GM19043 (cell line): ENCODE measurements around the gene RBM43.
"Not testable (repeated sequence)": the region's sequence is repeated elsewhere in the genome, so short reads cannot be mapped to it uniquely, and the experiment has no call there.

Source experiments
- ATAC-seq: cut with Tn5 transposase; IDR thresholded peaks from one replicate; pipeline ENCODE4 v1.9.1; 2021; ENCODE audit warnings: low read depth; ENCODE audit not compliant: unreplicated experiment

Gene RBM43

DNA sequence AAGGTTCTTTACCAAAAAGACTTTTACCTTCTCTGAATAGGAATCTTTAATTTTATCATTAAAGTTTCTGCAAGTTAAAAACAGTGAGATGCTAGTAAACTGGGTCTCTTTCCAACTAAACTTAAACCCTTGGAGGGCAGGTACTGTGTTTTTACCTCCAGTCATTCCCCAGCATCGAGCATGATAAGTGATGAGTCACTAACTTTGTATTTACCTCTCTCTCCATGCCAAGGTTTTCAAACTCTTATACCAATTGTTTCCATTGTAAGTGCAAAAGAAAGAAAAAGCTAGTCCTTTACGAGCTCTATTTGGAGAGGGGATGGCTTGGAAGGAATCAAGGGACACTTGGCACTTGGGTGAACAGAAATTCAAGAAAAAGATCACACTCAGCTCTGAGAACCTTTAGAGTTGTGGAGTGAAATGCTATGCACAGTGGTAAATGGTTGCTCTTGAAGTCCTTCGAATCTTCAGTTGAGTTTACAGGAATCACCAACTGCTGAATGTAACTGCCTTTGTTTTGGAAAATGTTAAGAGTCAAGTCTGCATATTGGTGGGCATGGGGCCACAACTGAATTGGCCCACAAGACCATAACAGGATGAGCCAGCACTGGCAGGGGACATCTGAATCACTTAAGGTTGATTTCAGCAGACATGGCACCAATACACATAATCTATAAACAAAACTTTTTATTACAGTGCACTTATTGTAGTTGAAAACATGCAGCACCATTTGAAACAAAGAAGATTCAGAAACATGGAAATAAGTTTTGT, 8.3 kb upstream of the RBM43 start:
- no peak for ATAC-seq

DNA sequence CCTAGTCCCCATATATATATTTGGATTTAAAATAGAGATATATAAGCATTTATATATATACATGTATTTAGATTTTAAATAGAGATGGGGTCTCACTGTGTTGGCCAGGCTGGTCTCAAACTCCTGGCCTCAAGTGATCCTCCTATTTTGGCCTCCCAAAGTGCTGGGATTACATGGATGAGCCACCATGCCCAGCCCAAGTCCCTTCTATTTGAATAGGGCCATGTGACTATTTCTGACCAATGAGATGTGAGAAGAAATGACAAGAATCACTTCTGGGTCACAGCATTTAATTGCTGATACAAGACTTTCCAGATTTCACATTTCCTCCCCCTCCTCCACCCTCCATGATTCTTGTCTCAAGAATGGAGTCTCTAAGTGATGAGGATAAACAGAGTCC, 6.4 kb upstream of the RBM43 start:
- ATAC-seq = no peak

DNA sequence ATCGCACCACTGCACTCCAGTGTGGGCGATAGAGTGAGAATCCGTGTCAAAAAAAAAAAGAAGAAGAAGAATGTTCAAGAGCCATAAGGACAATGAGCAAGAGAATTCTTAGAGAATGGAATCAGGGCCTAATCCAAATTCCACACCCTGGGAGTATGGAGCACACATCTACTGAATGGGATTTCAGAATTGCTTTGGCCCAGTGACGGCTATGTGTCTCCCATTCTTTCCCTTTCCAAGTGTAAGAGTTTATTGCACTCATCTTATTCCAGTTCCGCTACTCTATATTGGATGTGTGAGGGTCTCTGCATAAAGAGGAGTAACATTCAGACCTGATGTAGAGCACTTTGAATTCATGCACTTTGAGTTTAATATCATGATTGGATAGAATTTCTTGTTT, 5.9 kb upstream of the RBM43 start:
- ATAC-seq = no peak

DNA sequence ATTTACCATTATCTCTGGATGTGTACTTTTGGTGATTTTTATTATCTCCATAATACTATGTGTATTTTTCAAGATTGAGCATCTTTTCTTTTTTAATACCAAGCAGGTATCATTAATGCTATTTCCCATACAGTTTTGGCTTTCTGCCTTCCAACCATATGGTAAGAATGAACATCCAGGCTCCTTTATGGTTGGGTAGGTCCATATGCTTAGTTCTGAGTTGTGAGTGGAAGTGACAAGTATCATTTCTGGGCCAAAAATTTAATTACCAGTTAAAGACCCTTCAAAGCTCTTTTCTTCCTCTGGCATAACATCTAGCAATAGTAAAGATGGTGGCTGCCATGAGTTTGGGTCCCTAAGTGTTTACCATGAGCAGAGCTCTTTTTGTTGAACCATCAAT, 4.3 kb upstream of the RBM43 start:
- no peak for ATAC-seq

DNA sequence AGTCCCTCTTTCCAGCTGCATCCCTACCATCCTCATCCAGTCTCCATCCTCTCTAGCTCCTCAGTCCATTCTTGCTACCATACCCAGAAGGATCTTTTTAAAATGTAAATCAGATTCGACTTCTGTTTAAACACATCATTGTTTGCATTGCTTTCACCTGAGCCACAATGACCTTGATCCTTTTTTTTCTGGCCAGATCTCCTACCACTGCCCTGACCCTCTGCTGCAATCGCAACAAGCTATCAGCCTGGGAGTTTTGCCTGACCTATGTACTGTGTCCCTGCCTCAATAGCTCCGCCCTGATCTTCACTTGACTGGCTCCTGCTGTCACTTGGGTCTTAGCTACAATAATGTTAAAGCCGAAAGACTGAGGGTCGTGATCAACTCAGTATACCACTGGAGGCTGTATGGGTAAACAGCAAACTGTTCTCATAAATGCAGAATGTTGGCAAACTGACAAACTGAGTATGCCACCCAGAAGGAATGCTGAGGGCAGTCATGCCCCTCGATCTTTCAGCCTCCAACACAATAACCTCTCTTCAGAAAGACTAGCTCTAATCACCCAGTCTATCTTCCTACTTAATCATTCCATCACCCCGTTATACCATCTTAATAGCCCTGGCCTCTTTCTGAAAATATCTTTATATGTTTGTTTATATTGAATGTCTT, 2.6 kb upstream of the RBM43 start:
- no peak for ATAC-seq

DNA sequence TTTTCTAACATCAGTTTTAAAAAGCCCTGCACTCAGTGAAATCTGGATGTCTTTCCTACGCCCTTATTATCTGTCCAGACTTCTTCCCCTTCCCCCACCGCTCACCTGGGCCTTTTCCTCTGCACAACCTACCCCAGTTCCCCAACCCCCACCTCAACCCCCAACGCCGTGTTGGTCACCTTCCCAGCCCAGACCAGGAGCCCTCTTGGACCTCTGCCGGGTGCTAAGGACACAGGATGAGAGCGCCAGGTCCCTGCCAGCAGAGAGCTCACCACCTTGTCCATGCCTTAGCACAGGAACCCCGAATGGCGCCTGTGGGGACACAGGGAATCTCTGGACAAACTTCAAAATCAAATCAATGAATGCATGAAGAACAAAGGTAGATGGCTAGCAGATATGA, 966 bp upstream of the RBM43 start:
- ATAC-seq = no peak

DNA sequence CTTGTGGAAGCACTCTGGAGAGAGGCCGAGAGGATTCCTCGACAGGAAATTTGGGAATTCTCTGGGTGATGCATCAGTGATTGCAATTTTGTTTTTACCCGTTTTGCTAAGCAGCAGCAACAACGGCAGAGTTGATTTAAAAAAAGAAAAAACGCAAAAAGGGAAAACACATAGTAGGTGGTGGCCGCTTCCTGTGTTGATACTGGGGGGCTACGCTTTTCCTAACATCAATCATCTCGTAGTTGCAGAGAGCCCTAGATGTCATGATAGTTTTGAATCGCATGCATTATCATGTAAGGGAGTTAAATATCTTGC, 271 bp upstream of the RBM43 start:
- ATAC-seq = no peak

DNA sequence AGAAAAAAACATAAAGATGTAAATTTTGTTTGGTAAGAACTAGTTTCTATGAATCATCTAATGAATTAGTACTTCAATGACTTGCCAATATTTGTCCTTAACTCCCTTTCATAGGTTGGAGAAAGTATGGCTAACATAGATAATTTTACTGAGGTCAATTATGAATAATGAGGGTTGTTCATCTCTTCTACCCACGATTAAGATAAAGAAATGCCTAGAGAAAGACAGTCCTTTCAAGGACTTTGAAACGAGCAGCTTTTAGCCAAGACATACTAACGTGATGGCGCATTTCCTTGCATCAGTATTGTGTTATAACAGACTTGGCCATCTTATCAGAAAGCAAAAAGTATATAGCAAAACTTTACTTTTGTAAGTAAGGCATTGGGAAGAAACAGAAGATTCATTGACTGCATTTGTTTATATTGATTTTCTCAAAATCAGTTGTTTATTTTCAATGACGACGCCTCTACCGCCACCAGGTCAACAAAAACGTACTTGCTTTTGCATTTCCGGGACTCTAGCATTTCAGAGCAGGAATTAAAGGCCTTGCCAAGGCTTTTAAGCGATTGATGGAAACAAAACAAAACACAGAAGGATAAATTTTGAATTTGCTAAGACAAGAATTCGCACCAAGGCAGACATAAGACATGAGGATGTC, 961 bp downstream of the RBM43 start:
- ATAC-seq = no peak

DNA sequence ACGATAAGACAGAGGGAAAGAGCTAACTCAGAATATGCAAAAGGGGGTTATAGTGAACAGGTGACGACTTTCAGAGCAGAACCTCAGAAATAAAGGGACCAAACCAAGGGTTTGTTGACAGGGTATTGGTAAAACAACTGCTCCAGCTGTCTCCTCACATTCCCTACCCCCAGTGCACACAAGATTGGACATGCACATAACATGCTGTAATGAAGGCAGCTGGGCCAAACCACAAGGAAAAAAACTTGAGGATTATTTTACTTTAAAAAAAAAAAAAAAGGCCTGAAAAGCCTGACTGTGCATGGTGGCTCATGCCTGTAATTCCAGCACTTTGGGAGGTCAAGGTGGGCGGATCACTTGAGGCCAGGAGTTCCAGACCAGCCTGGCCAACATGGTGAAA, 3.5 kb downstream of the RBM43 start:
- ATAC-seq = no peak

DNA sequence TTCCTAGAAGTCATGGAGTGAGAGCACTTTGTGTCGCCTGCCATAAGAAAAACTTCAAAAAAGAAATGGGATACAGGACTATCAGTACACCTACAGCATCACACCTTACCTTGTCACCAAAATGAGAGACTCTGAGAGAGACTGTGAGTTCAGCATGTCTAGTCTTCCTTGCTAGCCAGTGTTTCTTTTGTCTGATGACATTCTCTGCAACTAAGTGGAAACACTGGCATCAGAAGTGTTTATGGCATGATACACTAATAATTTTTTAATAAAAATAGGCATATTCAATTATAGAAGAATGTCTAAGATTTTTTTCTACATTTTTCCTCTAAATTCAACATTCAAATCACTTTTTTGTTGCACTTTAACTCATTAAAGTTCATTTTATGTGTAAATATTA, 9.0 kb downstream of the RBM43 start:
- no peak for ATAC-seq

DNA sequence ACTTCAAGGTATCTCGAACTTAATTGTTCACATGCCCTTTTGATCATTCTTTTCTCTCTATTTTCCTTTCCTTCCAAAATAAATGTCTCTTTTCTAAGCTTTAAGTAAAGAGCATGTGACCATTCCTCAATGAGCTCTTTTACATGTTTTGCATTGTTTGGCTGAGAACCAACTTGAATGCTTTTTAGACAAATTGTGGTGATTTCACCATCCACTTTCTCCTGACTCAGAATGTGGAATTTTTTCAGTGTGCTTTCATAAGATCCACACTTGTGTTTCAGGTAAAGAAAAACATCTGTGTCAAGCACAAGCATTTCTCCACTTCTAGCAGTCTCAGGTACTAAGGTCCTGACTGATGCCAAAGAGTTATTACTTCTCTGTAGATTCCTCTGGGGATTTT, 10.7 kb downstream of the RBM43 start:
- ATAC-seq = no peak

DNA sequence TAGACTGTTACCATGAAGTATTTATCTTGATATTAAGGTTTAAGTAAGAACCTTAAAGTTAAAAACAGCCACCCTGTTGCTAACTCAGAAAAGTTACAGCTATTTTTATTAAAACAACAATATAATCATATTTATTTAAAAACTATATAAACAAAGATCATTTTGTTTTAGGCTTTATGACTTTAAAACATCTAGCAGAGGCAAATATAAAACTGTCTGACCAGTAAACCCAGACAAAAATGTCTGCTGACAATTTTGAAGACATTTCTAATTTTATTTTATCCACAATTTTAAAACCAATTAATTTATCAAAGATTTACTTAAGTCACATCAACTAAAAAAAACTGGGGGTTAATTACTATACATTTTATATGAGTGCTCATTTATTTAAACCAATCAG, 14.2 kb downstream of the RBM43 start:
- ATAC-seq = no peak

DNA sequence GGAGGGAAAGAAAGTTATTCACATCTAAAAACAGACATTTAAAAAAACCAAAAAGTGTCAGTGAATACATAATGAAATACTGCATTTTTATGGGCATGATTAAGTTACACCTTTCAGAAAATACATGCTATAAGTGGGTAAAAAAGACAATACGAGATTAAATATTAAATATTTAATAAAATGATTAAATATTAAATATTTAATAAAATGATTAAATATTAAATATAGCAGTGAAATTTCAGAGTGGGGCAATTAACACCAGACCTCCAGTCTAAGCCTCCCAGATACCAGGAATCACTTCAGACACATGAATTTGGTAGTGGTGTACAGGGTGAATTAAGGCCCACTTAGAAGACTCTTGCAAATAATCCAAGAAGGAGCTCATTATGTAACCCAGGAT, 15.5 kb downstream of the RBM43 start:
- ATAC-seq = no peak

DNA sequence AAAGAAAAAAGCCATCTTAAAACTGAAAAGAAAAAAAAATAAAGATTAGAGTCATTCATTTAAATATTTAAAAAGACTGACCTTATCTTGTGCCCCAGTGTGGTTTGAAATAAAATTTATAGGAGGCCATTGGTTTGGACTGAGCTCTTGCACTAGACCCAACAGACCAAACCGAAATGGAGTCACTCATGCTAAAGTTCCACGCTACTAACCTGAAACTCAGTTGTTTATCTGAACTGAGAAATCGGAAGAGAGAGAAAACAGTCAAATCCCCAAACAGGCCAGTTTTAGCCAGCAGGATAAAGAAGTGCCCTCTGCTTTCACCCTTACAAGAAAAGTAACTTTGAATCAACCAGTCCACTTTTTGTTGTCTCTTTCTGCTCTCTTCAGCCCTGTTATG, 18.2 kb downstream of the RBM43 start:
- ATAC-seq = no peak

DNA sequence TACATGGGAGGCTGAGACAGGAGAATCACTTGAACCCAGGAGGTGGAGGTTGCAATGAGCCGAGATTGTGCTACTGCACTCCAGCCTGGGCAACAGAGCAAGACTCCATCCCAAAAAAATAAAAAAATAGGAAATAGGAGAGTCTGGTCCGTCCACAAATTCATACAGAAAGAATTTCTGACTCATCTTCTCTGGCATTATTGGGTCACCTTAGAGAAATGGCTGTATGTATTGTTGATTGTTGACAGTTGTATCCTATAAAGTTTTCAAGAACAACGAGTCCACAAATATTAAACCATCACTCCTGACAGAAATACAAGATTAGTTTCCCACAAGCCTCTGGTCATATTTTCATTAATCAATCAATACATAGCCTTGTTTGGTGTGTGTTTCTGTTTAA, 20.4 kb downstream of the RBM43 start:
- ATAC-seq = no peak

DNA sequence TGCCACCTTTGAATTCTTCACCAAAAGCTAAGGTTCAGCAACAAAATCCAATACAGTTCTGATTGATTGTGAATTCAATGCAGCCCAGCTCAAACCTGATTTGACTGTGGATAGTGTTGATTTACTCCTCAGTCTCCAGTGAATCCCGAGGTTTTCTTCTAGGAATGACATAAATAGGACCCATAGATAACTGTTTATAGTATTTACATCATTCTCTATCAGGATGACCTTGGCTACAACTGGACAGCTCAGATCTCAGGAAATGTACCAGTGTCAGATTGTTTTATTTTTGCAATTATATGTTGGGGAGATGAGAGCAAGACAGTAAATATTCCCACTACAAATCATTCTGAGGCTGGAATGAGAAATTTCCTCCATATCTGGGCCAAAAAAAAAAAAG, 21.2 kb downstream of the RBM43 start:
- ATAC-seq = no peak

DNA sequence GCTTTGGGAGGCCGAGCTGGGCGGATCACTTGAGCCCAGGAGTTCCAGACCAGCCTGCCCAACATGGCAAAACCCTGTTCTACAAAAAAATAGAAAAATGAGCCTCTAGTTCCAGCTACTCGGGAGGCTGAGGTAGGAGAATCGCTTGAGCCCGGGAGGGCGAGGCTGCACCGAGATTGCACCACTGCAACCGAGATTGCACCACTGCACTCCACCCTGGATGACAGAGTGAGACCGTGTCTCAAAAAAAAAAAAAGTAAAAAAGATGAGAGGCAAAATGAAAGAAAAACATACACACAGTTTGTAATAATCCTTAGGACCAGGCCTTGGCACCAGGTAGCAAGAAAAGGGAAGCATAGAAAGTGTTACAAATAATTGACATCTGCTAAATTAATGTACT, 22.0 kb downstream of the RBM43 start:
- ATAC-seq = no peak

DNA sequence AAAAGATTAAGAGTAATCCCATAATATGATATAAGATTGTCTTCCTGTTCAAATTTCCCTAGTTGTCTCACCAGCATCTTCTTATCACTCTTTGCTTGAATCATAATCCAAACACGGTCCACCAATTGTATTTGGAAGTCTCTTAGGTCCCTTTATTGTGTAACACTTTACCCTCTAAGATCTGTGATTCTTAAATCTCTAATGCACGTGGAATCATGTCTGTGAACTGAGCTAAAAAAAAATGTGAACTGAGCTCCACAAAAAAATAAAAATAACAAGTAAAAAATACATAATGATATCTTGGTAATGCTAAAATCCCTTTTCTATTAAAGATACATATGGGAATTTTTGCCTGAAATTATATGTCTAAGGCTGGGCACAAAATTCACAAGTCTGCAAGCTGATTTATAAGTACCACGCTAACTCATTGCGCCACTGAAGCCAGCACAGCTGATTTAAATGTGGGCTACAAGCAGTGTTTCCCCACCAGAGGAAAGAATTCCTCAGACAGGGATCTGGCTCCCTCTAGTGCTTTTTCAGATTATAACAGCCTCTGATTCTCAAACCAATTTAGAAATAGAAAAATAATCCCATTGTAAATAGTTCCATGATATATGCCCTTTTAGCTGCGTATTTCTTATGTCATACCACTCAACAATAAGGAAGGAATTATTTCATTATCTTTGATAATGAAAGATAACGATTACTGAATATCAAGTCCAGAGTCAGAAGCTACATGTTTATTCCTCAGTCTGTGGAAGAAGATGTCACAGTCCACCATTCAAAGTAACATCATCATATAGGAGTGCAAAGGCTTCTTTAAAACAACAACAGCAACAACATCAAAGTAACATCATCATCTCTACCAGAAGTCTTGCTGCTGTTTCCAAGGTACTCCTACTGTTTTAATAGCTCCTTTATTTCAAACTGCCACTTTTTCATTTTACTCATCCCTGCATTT, 22.9 kb downstream of the RBM43 start:
- peak; percentile 64 for ATAC-seq

DNA sequence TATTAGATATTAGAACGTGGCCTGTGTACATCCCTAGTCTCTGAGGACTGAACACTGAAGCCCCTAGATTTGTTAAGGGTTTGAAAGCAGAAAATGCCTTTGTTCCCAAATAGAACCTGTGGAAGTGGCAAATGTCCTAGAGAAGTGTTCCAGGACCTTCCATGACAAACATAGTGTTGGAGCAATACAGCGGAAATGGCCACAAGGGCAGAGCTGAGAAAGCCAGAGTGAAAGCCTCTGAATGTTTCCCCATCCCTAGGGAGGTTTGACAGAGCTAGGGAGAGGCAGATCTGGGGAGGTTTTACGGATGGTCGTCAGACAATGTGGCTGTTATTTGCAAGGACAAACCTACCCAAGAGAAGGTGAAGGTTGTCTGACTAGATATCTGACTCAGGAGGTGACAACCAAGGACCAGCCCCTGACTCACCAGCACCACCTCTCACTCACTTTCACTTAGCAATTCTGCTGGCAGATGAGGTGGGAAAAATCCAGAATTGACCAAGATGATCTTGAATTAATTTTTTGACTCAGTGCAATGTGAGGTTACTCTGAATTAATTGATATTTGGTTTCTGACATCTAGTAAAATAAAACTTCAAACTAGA, 24.1 kb downstream of the RBM43 start:
- no peak for ATAC-seq

DNA sequence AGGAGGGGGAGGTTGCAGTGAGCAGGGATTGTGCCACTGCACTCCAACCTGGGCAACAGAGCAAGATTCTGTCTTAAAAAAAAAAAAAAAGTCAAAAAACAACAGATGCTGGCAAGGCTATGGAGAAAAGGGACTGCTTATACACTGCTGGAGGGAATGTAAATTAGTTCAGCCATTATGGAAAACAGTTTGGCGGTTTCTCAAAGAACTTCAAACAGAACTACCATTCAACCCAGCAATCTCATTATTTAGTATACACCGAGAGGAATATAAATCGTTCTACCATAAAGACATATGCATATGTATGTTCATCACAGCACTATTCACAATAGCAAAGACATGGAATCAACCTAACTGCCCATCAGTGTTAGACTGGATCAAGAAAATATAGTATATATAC, 27.9 kb downstream of the RBM43 start:
- not testable (repeated sequence) for ATAC-seq

DNA sequence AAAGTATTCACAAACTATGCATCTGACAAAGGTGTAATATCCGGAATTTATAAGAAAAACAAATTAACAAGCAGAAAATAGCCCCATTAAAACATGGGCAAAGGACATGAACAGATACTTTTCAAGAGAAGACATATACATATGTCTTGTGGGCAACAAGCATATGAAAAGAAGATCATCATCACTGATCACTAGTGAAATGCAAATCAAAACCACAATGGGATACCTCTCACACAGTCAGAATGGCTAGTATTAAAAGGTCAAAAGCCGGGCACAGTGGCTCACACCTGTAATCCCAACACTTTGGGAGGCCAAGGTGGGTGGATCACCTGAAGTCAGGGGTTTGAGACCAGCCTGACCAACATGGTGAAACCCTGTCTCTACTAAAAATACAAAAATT, 28.4 kb downstream of the RBM43 start:
- ATAC-seq = not testable (repeated sequence)
